Fibroblast of skin of abdomen (primary cell): Measurements from ENCODE around the gene DHX38.

ENCODE experiments used
- DNase-seq: peaks from one replicate; pipeline ENCODE4 v3.0.0-alpha.2; 2013

The DHX38 gene

GRCh38 chr16:72123426-72123825 lies 29.8 kb downstream of the DHX38 start:
- DNase-seq, result no peak

- no peak for DNase-seq
These were observed 30.5 kb downstream of the DHX38 start for GRCh38 chr16:72124148-72124547.

GRCh38 chr16:72124761-72125634 lies 31.4 kb downstream of the DHX38 start:
- DNase-seq, result peak; percentile 72

- no peak for DNase-seq
These were observed 32.2 kb downstream of the DHX38 start for GRCh38 chr16:72125635-72126428.

GRCh38 chr16:72126429-72126765 lies 32.8 kb downstream of the DHX38 start:
- no peak for DNase-seq

GRCh38 chr16:72128701-72129100 lies 35.1 kb downstream of the DHX38 start:
- no peak for DNase-seq

GRCh38 chr16:72129976-72130656 lies 36.5 kb downstream of the DHX38 start:
- DNase-seq, result no peak

GRCh38 chr16:72131036-72131435 lies 37.4 kb downstream of the DHX38 start:
- DNase-seq, result peak; percentile 3

- no peak for DNase-seq
These were observed 39.1 kb downstream of the DHX38 start for GRCh38 chr16:72132726-72133125.

GRCh38 chr16:72134507-72134906 lies 40.9 kb downstream of the DHX38 start:
- no peak for DNase-seq

- no peak for DNase-seq
These were observed 43.9 kb downstream of the DHX38 start for GRCh38 chr16:72137380-72138063.

GRCh38 chr16:72138064-72138572 lies 44.5 kb downstream of the DHX38 start:
- no peak for DNase-seq

- no peak for DNase-seq
These were observed 46.3 kb downstream of the DHX38 start for GRCh38 chr16:72139908-72140307.

GRCh38 chr16:72142476-72142875 lies 48.8 kb downstream of the DHX38 start:
- peak; percentile 13 for DNase-seq

GRCh38 chr16:72149676-72150464 lies 56.2 kb downstream of the DHX38 start:
- no peak for DNase-seq

GRCh38 chr16:72159386-72159785 lies 65.7 kb downstream of the DHX38 start:
- DNase-seq, result no peak

GRCh38 chr16:72159801-72160200 lies 66.2 kb downstream of the DHX38 start:
- no peak for DNase-seq

GRCh38 chr16:72162105-72162692 lies 68.6 kb downstream of the DHX38 start:
- no peak for DNase-seq
